WTC11 (cell line): ENCODE results near the gene CLK2. TPM values are rescaled to one million over a fixed set of nuclear protein-coding genes. Genes with fewer than 3 reads are reported as not detected.

Source experiments
- EMX1 ChIP-seq: fragments of 250-450 bp; sonication (Bioruptor Pico); IDR thresholded peaks from 2 replicates; pipeline ENCODE4 v1.8.0; 2021; ENCODE audit warnings: mild to moderate bottlenecking
- FOXP1 ChIP-seq: sonication (generic); formaldehyde crosslinking; IDR thresholded peaks from 2 replicates; pipeline ENCODE4 v1.8.0; 2022; ENCODE audit warnings: missing genetic modification reagents, mild to moderate bottlenecking, moderate library complexity, borderline replicate concordance
- NFYB ChIP-seq: sonication (generic); formaldehyde crosslinking; conservative IDR thresholded peaks from 2 replicates; pipeline ENCODE4 v1.8.0; 2022; ENCODE audit warnings: low read depth, missing genetic modification reagents
- OVOL2 ChIP-seq: fragments of 250-450 bp; sonication (Bioruptor Pico); IDR thresholded peaks from 2 replicates; pipeline ENCODE4 v1.9.0; 2021; ENCODE audit warnings: mild to moderate bottlenecking, borderline replicate concordance
- TEAD4 ChIP-seq: sonication (generic); formaldehyde crosslinking; IDR thresholded peaks from 2 replicates; pipeline ENCODE4 v1.8.0; 2022; ENCODE audit warnings: mild to moderate bottlenecking, missing genetic modification reagents
- TP53 ChIP-seq: sonication (generic); formaldehyde crosslinking; IDR thresholded peaks from 2 replicates; pipeline ENCODE4 v1.8.1; 2023; ENCODE audit warnings: mild to moderate bottlenecking, missing genetic modification reagents
- total RNA-seq: library from RNA; stranded (reverse); gene quantifications from 3 replicates; pipeline ENCODE4 v1.2.3, GENCODE V29; 2021
- TF ChIP-seq, protein P1 (sequence below): sonication (generic); formaldehyde crosslinking; IDR thresholded peaks from 2 replicates; pipeline ENCODE4 v1.8.1; 2022; ENCODE audit warnings: mild to moderate bottlenecking, missing genetic modification reagents, moderate library complexity, borderline replicate concordance
- TF ChIP-seq, protein P2 (sequence below): sonication (generic); formaldehyde crosslinking; IDR thresholded peaks from 2 replicates; pipeline ENCODE4 v1.8.1; 2023; ENCODE audit warnings: mild to moderate bottlenecking, missing genetic modification reagents
- TF ChIP-seq, protein P3 (sequence below): fragments of 250-450 bp; sonication (Bioruptor Pico); IDR thresholded peaks from 2 replicates; pipeline ENCODE4 v1.9.0; 2021; ENCODE audit warnings: mild to moderate bottlenecking
- TF ChIP-seq, protein P4 (sequence below): fragments of 250-450 bp; sonication (Bioruptor Pico); IDR thresholded peaks from 2 replicates; pipeline ENCODE4 v1.9.0; 2021; ENCODE audit warnings: moderate library complexity, mild to moderate bottlenecking, inconsistent platforms, borderline replicate concordance
- TF ChIP-seq, protein P5 (sequence below): sonication (generic); formaldehyde crosslinking; IDR thresholded peaks from 2 replicates; pipeline ENCODE4 v1.8.1; 2022; ENCODE audit warnings: mild to moderate bottlenecking, moderate library complexity, missing genetic modification reagents
- TF ChIP-seq, protein P6 (sequence below): sonication (generic); formaldehyde crosslinking; IDR thresholded peaks from 2 replicates; pipeline ENCODE4 v1.8.0; 2023; ENCODE audit warnings: missing genetic modification reagents
- TF ChIP-seq, protein P7 (sequence below): sonication (generic); formaldehyde crosslinking; IDR thresholded peaks from 2 replicates; pipeline ENCODE4 v1.8.0; 2022; ENCODE audit warnings: mild to moderate bottlenecking, missing genetic modification reagents
- TF ChIP-seq, protein P8 (sequence below): sonication (generic); formaldehyde crosslinking; IDR thresholded peaks from 2 replicates; pipeline ENCODE4 v1.8.1; 2023; ENCODE audit warnings: mild to moderate bottlenecking, missing genetic modification reagents, moderate library complexity
- TF ChIP-seq, protein P9 (sequence below): sonication (generic); formaldehyde crosslinking; IDR thresholded peaks from 2 replicates; pipeline ENCODE4 v1.8.1; 2023; ENCODE audit warnings: mild to moderate bottlenecking, missing genetic modification reagents, moderate library complexity
- TF ChIP-seq, protein P10 (sequence below): sonication (generic); formaldehyde crosslinking; IDR thresholded peaks from 2 replicates; pipeline ENCODE4 v1.8.0; 2022; ENCODE audit warnings: missing genetic modification reagents
- TF ChIP-seq, protein P11 (sequence below): sonication (generic); formaldehyde crosslinking; IDR thresholded peaks from 2 replicates; pipeline ENCODE4 v1.8.1; 2023; ENCODE audit warnings: mild to moderate bottlenecking, moderate library complexity, missing genetic modification reagents
- TF ChIP-seq, protein P12 (sequence below): fragments of 250-450 bp; sonication (Bioruptor Pico); IDR thresholded peaks from 2 replicates; pipeline ENCODE4 v1.9.0; 2021; ENCODE audit warnings: mild to moderate bottlenecking
- TF ChIP-seq, protein P13 (sequence below): sonication (generic); formaldehyde crosslinking; conservative IDR thresholded peaks from 2 replicates; pipeline ENCODE4 v1.8.1; 2022; ENCODE audit warnings: mild to moderate bottlenecking, missing genetic modification reagents

The CLK2 gene
- total RNA-seq, 1 experiment from 2014 or later = 74.4 TPM

DNA sequence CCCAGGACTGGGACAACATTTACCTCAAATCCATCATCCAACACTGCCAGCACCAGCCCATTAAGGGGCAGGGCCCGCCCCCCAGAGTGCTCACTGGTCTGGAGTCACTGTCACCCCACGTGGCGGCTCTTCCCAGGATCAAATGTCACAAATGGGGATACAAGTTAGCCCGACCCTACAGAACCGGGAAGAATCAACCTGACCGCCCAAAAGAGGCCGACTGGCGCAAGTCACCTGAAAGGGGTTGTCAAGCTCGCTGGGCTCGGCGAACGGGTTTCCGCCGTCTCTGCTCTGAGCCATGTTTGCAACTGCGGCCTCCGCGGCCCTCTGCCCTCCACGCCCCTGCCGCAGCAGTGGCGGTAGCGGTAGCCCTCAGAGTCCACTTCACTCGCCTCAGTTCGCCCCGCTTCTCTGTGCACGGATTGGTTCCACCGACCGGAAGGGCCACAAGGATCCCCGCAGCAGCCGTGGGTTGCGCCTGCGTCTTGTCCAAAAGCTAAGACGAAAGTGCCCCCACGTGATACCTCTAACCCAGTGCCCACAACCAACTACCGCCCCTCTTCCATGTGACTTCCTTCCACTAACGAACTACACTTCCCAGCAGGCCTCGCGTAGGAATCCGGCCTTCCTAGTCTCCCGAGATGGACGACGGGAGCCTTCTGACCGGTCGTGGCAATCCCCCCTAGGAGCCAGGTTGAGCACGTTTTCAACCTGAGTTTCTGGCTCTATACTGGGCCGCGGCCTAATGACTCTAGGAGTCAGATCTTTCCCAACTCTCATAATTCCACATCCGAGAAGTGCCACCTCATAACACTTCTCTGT, 11.2 kb downstream of the CLK2 start, which contains the start of gene SCAMP3 (continued):
- TF ChIP-seq, protein P1, sequence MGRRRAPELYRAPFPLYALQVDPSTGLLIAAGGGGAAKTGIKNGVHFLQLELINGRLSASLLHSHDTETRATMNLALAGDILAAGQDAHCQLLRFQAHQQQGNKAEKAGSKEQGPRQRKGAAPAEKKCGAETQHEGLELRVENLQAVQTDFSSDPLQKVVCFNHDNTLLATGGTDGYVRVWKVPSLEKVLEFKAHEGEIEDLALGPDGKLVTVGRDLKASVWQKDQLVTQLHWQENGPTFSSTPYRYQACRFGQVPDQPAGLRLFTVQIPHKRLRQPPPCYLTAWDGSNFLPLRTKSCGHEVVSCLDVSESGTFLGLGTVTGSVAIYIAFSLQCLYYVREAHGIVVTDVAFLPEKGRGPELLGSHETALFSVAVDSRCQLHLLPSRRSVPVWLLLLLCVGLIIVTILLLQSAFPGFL (CRISPR knock-in tag) = peak; percentile 45; the same call in 1 of the 2 replicates
- TF ChIP-seq FOXP1 = peak; percentile 64; the same call in 1 of the 2 replicates
- no peak; the same call in 1 of the 2 replicates for TF ChIP-seq NFYB (CRISPR knock-in tag)
- TF ChIP-seq TP53 (CRISPR knock-in tag) = peak; percentile 66; the same call in 1 of the 2 replicates
- TF ChIP-seq, protein P2, sequence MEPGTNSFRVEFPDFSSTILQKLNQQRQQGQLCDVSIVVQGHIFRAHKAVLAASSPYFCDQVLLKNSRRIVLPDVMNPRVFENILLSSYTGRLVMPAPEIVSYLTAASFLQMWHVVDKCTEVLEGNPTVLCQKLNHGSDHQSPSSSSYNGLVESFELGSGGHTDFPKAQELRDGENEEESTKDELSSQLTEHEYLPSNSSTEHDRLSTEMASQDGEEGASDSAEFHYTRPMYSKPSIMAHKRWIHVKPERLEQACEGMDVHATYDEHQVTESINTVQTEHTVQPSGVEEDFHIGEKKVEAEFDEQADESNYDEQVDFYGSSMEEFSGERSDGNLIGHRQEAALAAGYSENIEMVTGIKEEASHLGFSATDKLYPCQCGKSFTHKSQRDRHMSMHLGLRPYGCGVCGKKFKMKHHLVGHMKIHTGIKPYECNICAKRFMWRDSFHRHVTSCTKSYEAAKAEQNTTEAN = 0 out of 2 replicates have a peak, but pooled peaks have one; percentile 29
- TF ChIP-seq EMX1 (CRISPR knock-in tag) = peak; percentile 97
- TF ChIP-seq, protein P3, sequence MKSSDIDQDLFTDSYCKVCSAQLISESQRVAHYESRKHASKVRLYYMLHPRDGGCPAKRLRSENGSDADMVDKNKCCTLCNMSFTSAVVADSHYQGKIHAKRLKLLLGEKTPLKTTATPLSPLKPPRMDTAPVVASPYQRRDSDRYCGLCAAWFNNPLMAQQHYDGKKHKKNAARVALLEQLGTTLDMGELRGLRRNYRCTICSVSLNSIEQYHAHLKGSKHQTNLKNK = peak; percentile 96
- TF ChIP-seq, protein P4, sequence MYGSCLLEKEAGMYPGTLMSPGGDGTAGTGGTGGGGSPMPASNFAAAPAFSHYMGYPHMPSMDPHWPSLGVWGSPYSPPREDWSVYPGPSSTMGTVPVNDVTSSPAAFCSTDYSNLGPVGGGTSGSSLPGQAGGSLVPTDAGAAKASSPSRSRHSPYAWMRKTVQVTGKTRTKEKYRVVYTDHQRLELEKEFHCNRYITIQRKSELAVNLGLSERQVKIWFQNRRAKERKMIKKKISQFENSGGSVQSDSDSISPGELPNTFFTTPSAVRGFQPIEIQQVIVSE (CRISPR knock-in tag) = peak; percentile 51; the same call in 1 of the 2 replicates
- TF ChIP-seq, protein P5, sequence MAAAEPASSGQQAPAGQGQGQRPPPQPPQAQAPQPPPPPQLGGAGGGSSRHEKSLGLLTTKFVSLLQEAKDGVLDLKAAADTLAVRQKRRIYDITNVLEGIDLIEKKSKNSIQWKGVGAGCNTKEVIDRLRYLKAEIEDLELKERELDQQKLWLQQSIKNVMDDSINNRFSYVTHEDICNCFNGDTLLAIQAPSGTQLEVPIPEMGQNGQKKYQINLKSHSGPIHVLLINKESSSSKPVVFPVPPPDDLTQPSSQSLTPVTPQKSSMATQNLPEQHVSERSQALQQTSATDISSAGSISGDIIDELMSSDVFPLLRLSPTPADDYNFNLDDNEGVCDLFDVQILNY (CRISPR knock-in tag) = no peak
- TF ChIP-seq, protein P6, sequence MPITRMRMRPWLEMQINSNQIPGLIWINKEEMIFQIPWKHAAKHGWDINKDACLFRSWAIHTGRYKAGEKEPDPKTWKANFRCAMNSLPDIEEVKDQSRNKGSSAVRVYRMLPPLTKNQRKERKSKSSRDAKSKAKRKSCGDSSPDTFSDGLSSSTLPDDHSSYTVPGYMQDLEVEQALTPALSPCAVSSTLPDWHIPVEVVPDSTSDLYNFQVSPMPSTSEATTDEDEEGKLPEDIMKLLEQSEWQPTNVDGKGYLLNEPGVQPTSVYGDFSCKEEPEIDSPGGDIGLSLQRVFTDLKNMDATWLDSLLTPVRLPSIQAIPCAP (CRISPR knock-in tag) = no peak
- TF ChIP-seq TEAD4 (CRISPR knock-in tag) = peak; percentile 37; the same call in 1 of the 2 replicates
- TF ChIP-seq, protein P7, sequence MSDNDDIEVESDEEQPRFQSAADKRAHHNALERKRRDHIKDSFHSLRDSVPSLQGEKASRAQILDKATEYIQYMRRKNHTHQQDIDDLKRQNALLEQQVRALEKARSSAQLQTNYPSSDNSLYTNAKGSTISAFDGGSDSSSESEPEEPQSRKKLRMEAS (CRISPR knock-in tag) = peak; percentile 82; the same call in 1 of the 2 replicates
- peak; percentile 81; the same call in 1 of the 2 replicates for TF ChIP-seq OVOL2
- TF ChIP-seq, protein P8, sequence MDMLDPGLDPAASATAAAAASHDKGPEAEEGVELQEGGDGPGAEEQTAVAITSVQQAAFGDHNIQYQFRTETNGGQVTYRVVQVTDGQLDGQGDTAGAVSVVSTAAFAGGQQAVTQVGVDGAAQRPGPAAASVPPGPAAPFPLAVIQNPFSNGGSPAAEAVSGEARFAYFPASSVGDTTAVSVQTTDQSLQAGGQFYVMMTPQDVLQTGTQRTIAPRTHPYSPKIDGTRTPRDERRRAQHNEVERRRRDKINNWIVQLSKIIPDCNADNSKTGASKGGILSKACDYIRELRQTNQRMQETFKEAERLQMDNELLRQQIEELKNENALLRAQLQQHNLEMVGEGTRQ (CRISPR knock-in tag) = peak; percentile 98
- TF ChIP-seq, protein P9, sequence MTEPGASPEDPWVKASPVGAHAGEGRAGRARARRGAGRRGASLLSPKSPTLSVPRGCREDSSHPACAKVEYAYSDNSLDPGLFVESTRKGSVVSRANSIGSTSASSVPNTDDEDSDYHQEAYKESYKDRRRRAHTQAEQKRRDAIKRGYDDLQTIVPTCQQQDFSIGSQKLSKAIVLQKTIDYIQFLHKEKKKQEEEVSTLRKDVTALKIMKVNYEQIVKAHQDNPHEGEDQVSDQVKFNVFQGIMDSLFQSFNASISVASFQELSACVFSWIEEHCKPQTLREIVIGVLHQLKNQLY (CRISPR knock-in tag) = peak; percentile 38; the same call in 1 of the 2 replicates
- TF ChIP-seq, protein P10, sequence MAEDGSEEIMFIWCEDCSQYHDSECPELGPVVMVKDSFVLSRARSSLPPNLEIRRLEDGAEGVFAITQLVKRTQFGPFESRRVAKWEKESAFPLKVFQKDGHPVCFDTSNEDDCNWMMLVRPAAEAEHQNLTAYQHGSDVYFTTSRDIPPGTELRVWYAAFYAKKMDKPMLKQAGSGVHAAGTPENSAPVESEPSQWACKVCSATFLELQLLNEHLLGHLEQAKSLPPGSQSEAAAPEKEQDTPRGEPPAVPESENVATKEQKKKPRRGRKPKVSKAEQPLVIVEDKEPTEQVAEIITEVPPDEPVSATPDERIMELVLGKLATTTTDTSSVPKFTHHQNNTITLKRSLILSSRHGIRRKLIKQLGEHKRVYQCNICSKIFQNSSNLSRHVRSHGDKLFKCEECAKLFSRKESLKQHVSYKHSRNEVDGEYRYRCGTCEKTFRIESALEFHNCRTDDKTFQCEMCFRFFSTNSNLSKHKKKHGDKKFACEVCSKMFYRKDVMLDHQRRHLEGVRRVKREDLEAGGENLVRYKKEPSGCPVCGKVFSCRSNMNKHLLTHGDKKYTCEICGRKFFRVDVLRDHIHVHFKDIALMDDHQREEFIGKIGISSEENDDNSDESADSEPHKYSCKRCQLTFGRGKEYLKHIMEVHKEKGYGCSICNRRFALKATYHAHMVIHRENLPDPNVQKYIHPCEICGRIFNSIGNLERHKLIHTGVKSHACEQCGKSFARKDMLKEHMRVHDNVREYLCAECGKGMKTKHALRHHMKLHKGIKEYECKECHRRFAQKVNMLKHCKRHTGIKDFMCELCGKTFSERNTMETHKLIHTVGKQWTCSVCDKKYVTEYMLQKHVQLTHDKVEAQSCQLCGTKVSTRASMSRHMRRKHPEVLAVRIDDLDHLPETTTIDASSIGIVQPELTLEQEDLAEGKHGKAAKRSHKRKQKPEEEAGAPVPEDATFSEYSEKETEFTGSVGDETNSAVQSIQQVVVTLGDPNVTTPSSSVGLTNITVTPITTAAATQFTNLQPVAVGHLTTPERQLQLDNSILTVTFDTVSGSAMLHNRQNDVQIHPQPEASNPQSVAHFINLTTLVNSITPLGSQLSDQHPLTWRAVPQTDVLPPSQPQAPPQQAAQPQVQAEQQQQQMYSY (CRISPR knock-in tag) = no peak
- TF ChIP-seq, protein P11, sequence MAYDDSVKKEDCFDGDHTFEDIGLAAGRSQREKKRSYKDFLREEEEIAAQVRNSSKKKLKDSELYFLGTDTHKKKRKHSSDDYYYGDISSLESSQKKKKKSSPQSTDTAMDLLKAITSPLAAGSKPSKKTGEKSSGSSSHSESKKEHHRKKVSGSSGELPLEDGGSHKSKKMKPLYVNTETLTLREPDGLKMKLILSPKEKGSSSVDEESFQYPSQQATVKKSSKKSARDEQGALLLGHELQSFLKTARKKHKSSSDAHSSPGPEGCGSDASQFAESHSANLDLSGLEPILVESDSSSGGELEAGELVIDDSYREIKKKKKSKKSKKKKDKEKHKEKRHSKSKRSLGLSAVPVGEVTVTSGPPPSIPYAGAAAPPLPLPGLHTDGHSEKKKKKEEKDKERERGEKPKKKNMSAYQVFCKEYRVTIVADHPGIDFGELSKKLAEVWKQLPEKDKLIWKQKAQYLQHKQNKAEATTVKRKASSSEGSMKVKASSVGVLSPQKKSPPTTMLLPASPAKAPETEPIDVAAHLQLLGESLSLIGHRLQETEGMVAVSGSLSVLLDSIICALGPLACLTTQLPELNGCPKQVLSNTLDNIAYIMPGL = 0 out of 2 replicates have a peak, but pooled peaks have one; percentile 28
- TF ChIP-seq, protein P12, sequence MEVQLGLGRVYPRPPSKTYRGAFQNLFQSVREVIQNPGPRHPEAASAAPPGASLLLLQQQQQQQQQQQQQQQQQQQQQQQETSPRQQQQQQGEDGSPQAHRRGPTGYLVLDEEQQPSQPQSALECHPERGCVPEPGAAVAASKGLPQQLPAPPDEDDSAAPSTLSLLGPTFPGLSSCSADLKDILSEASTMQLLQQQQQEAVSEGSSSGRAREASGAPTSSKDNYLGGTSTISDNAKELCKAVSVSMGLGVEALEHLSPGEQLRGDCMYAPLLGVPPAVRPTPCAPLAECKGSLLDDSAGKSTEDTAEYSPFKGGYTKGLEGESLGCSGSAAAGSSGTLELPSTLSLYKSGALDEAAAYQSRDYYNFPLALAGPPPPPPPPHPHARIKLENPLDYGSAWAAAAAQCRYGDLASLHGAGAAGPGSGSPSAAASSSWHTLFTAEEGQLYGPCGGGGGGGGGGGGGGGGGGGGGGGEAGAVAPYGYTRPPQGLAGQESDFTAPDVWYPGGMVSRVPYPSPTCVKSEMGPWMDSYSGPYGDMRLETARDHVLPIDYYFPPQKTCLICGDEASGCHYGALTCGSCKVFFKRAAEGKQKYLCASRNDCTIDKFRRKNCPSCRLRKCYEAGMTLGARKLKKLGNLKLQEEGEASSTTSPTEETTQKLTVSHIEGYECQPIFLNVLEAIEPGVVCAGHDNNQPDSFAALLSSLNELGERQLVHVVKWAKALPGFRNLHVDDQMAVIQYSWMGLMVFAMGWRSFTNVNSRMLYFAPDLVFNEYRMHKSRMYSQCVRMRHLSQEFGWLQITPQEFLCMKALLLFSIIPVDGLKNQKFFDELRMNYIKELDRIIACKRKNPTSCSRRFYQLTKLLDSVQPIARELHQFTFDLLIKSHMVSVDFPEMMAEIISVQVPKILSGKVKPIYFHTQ (CRISPR knock-in tag) = peak; percentile 95; the same call in 1 of the 2 replicates
- TF ChIP-seq, protein P13, sequence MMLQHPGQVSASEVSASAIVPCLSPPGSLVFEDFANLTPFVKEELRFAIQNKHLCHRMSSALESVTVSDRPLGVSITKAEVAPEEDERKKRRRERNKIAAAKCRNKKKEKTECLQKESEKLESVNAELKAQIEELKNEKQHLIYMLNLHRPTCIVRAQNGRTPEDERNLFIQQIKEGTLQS (CRISPR knock-in tag) = no peak
